NCI-H1417 treated with DMSO at 0.1 percent for 48 hours (cell line): ENCODE data around the gene SPACA4.
A peak's percentile ranks its signal among the peaks of the same experiment; 100 is the strongest.
"Not testable (repeated sequence)": the region's sequence is repeated elsewhere in the genome, so short reads cannot be mapped to it uniquely, and the experiment has no call there.

ENCODE experiments used
- DNase-seq: peaks from one replicate; lab custom pipeline; 2025; lab: John Stamatoyannopoulos, UW

SPACA4 gene

DNA sequence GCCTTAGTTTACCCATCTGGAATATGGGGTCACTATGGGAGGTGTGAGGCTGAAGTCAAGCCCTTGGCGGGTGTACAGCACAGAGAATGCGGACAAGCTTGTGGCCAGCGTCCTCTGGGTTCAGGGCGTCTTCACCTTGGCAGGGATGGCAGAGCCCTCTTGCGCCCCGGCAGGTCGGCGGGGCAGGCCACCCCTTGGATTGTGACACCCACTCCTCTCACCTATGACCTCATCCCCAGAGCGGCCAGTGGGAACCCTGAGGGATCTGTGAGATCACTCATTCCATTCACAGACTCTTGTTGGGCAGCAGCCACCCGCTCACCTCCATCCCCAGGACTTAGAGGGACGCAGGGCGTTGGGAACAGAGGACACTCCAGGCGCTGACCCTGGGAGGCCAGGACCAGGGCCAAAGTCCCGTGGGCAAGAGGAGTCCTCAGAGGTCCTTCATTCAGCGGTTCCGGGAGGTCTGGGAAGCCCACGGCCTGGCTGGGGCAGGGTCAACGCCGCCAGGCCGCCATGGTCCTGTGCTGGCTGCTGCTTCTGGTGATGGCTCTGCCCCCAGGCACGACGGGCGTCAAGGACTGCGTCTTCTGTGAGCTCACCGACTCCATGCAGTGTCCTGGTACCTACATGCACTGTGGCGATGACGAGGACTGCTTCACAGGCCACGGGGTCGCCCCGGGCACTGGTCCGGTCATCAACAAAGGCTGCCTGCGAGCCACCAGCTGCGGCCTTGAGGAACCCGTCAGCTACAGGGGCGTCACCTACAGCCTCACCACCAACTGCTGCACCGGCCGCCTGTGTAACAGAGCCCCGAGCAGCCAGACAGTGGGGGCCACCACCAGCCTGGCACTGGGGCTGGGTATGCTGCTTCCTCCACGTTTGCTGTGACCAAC, at the start of gene SPACA4:
Gene SPACA4 (plus strand): TSS at position 280 of the 896 bp plus-strand sequence. CDS start 237 bp downstream, at position 517.
- DNase-seq = no peak

GRCh38 chr19:48556825-48557224, 49.7 kb upstream of the SPACA4 start:
- DNase-seq = no peak

DNA sequence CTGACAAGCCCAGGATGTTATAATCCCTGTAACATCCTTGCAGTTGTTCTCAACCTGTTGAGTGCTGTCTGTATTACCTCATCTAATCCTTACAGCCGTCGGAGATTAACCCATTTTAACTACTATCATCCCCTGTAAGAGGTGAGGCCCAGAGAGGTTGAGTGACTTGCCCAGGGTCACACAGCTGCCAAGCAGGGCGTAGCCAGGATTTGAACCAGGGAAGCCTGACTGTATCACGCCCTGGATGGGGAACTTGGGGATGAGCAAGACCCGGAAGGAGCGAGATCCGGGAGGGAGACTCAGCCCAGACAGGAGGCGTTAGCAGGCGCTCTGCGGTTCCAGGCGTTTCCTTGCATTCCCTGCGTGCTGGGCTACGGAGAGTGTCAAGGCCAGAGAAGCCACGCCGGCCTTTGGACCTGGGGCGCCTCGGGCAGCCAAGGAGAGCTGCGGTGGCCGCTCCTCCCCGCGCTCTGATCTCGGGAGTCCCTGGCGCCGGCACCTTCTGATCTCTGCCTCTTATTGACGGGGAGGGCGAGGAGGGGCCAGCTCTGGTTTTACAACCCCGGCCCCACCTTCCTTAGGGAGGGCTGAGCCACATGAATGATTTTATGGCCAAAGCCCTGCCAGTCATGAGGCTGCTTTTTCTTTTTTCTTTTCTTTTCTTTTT, 48.4 kb upstream of the SPACA4 start:
- no peak for DNase-seq

GRCh38 chr19:48560095-48560530, 46.4 kb upstream of the SPACA4 start:
- no peak for DNase-seq

GRCh38 chr19:48561412-48561811, 45.1 kb upstream of the SPACA4 start:
- DNase-seq = no peak

- no peak for DNase-seq
Measured at GRCh38 chr19:48565090-48565489, 41.5 kb upstream of the SPACA4 start.

DNA sequence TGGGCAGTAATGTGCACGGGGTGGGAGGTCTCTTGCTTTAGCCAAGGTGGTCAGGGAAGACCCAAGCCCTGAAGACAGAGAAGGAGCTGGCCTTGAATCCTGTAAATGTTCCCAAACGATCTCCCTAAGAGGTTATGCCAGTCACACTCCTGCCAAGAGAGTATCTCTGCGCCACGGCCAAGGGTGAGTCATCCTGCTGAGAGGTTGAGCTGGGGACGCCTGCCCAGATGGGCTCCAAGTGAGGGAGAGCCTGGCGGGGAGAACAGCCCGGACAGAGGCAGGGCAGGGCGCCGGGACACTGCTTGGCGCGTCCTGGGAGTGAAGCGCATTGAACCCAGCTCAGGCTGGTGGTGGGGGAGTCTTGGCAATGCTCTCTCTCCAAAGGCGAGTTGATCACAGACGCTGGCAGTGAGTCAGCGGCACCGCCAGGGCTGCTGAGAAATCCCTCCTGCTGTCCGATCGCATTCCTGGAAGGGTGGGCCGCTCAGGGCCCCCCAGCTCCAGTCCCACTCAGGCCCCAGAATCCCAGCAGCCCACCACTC, 38.1 kb upstream of the SPACA4 start:
- DNase-seq = no peak

- DNase-seq = no peak
Measured at GRCh38 chr19:48569814-48570213, 36.7 kb upstream of the SPACA4 start.

DNA sequence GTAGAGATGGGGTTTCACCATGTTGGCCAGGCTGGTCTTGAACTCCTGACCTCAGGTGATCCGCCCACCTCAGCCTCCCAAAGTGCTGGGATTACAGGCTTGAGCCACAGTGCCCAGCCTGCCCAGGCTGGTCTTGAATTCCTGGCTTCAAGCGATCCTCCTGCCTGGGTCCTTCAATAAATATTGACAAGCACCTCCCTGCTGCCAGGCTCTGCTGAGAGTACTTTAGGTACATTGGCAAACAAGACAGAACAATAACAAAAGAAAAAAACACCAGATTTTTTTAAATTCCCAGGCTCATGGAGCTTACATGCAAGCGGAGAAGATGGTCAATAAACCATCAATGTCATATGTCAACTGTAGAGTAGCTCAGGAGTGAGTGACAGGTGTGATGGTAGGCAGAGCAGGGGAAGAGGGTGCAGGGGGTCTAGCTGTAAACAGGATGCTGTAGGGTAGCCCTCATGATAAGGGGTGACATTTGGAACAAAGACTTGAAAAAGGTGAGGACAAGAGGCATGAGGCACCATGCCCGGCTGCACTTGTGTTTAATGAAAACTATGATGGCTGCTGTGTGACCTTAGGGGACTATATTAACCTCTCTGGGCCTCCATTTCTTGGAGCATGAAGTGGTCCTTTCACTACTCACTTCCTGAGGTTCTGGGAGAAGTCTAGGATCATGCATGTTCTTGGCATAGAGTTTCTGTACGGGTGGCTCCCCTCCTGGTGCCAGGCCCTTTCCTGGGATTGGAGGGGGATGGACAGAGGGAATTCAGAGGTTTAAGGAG, 35.0 kb upstream of the SPACA4 start:
- DNase-seq = no peak

GRCh38 chr19:48573163-48573505, 33.4 kb upstream of the SPACA4 start:
- no peak for DNase-seq

GRCh38 chr19:48575931-48576622, 30.5 kb upstream of the SPACA4 start:
- DNase-seq = no peak

- DNase-seq = not testable (repeated sequence)
Measured at GRCh38 chr19:48577908-48578307, 28.6 kb upstream of the SPACA4 start.

DNA sequence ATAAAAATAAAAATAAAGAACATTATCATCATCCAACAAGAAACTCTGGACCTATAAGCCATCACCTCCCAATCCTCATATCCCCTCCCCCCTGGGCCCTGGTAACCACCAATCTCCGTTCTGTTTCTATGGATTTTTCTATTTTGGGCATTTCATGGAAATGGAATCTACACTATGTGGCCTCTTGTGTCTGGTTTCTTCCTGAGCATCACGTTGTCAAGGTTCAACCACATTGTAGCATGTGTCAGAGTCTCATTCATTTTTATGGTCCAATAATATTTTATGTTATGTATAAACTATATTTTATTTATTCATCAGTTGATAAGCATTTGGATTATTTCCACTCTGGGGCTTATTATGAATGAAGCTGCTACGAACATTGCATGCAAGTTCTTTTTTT, 27.7 kb upstream of the SPACA4 start:
- DNase-seq = no peak

GRCh38 chr19:48582168-48582567, 24.4 kb upstream of the SPACA4 start:
- no peak for DNase-seq

GRCh38 chr19:48587387-48587786, 19.2 kb upstream of the SPACA4 start:
- DNase-seq = no peak

DNA sequence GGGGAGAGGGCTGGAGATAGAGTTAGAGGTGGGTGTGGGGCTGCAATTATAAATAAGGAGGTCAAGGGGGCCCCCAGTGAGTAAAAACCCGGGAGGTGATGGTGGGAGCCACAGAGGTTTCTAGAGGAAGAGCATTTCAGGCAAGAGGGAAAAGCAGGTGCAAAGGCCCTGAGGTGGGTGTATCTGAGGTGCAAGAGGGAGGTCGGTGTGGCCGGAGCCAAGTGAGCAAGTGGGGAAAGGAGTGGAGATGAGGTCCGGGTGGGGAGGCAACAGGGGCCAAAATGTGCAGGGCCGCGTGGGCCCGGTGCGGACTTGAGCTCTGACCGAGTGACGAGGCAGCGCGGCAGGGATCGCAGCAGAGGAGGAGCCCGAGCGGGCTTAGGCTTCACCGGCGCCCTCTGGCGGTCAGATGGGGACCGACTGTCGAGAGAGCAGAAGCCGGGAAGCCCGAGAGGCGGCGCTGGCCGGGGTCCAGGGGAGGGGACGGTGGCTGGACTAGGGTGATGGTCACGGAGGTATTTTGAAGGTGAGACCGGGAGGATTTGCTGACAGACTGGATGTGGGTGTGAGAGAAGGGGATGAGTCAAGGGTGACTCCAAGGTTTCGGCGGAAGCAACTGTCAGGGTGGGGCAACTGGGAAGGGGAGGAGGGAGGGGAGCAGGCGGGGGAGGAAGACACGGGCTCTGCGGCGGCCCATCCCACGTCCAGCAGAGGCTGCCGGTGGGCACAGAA, 17.7 kb upstream of the SPACA4 start:
- peak; percentile 21 for DNase-seq

DNA sequence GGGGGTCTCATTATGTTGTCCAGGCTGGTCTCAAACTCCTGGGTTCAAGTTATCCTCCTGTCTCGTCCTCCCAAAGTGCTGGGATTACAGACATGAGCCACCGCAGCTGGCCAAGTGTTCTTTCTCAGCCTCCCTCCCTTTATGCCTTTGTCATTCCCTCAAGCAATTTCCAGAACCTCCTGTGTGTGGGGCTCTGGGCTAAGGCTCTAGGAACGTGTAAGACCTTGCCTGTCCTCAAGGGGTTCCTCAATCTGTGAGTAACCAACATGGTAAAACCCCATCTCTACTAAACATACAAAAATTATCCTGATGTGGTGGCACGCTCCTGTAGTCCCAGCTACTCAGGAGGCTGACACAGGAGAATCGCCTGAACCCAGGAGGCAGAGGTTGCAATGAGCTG, 15.5 kb upstream of the SPACA4 start:
- DNase-seq = no peak

- no peak for DNase-seq
Measured at GRCh38 chr19:48595171-48595570, 11.4 kb upstream of the SPACA4 start.

DNA sequence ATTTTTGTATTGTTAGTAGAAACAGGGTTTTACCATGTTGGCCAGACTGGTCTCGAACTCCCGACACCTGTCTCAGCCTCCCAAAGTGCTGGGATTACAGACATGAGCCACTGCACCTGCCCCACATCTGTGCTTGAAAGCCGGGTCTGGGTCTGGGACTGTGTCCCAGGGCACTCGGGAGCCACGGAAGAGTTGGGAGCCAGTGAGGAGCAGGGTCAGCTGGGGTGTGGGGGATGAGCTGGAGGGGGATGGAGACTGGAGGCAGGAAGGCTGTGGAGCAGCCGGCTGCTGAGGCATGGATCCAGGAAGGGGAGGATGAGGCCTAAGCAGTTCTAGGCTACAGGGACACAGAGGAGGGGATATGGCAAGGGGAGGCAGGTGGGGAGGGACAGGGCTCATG, 10.7 kb upstream of the SPACA4 start:
- no peak for DNase-seq

DNA sequence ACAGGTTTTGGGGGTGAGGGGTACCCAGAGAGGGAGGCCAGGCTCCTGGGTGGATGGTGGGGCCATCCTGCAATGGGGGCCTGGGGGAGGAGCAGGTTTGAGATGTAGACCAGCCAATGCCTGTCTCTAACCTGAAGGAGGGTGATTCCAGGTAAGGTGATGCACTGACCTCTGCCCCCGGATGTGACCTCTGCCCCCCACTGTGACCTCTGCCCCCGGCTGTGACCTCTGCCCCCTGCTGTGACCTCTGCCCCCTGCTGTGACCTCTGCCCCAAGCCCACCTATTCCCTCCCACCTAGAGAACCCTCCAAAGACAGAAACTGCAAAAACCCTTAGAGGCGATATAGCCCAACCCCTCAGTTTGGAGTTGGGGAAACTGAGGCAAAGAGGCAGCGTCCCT, 10.3 kb upstream of the SPACA4 start:
- no peak for DNase-seq
